HepG2 (cell line): ENCODE results near the gene TBC1D22A. TPM values are rescaled to one million over a fixed set of nuclear protein-coding genes. Genes with fewer than 3 reads are reported as not detected.

Experiments used
- USF2 ChIP-seq, 2 experiments: sonication (generic) in 1 of 2; formaldehyde crosslinking in 1 of 2; IDR thresholded peaks; 2 replicates each; pipeline versions ENCODE4 v1.5.1 to v1.6.1; 2011 to 2020; ENCODE audit warnings: borderline replicate concordance in 1 of 2, low read depth in 1 of 2, low read length in 1 of 2, mild to moderate bottlenecking in 1 of 2, missing genetic modification reagents in 1 of 2, moderate library complexity in 1 of 2
- ZBTB33 ChIP-seq: sonication (generic); formaldehyde crosslinking; IDR thresholded peaks from 2 replicates; pipeline ENCODE4 v1.4.0; 2020; ENCODE audit warnings: missing genetic modification reagents
- ZFP82 ChIP-seq: sonication (generic); formaldehyde crosslinking; IDR thresholded peaks from 2 replicates; pipeline ENCODE4 v1.5.1; 2020; ENCODE audit warnings: mild to moderate bottlenecking, missing genetic modification reagents, borderline replicate concordance
- ZNF770 ChIP-seq: sonication (generic); formaldehyde crosslinking; IDR thresholded peaks from 2 replicates; pipeline ENCODE4 v1.5.0; 2020; ENCODE audit warnings: mild to moderate bottlenecking, missing genetic modification reagents
- ZNF839 ChIP-seq: sonication (generic); formaldehyde crosslinking; IDR thresholded peaks from 2 replicates; pipeline ENCODE4 v1.4.0; 2020; ENCODE audit warnings: missing genetic modification reagents, mild to moderate bottlenecking, borderline replicate concordance
- polyA plus RNA-seq, 8 experiments: library from polyadenylated mRNA; depleted of rRNA in 3 of 8; stranded (reverse) in 7 of 8; unstranded in 1 of 8; fragments of >200 nt; fragmentation: Illumina TruSeq in 4 of 8; extraction: Trizol in 4 of 8; gene quantifications; 2 replicates each; pipeline versions ENCODE4 v1.2.1 to v1.2.3, GENCODE V29; 2011 to 2016; ENCODE audit warnings: low read depth in 4 of 8, missing spikeins in 1 of 8, mixed read lengths in 1 of 8; ENCODE audit not compliant: insufficient read depth in 1 of 8
- total RNA-seq, 5 experiments: library from RNA; depleted of rRNA; stranded (reverse); fragments of >200 nt; fragmentation: Illumina TruSeq; extraction: Trizol; gene quantifications; 2 replicates each; pipeline ENCODE4 v1.2.3, GENCODE V29; 2016; ENCODE audit warnings: low read depth in 1 of 5
- TF ChIP-seq, protein P1 (sequence below): sonication (generic); formaldehyde crosslinking; IDR thresholded peaks from 2 replicates; pipeline ENCODE4 v1.4.0; 2020; ENCODE audit warnings: missing genetic modification reagents, low read depth, mild to moderate bottlenecking, borderline replicate concordance

TBC1D22A gene
- total and polyA plus RNA-seq, 2 of the 13 experiments (the other 11 are each of a cell fraction or from before 2014, with no cell fraction given): 17.3 to 18.0 TPM

DNA sequence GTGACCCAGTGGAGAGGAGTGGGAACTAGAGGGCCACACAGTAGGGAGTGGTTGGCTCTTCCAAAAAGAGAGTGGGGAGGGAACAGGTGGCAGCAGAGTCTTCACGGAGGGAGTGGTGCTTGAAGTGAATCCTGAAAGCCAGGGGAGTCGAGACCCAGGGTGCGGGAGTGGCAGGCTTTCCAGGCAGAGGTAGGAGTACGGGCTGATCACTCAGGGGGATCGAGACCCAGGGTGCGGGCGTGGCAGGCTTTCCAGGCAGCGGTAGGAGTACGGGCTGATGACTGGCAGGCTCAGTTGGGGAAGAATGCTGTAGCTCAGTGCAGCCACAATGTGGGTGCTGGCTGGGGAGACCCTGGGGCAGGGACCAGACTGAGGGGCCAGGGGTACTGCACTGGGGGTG lies 148.2 kb downstream of the TBC1D22A start (continued):
- TF ChIP-seq USF2 (IDR thresholded peaks at IDR 0.05; ENCODE audit: low read depth, low read length): no peak
- TF ChIP-seq USF2 (CRISPR knock-in tag; IDR thresholded peaks at IDR 0.05; ENCODE audit: borderline replicate concordance): no peak
- TF ChIP-seq, protein P1, sequence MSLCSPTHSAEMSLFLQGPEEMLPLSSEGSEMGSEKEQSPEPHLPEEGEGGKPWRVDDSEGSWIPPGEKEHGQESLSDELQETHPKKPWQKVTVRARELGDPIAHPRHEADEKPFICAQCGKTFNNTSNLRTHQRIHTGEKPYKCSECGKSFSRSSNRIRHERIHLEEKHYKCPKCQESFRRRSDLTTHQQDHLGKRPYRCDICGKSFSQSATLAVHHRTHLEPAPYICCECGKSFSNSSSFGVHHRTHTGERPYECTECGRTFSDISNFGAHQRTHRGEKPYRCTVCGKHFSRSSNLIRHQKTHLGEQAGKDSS (CRISPR knock-in tag): no peak
- TF ChIP-seq ZNF839 (CRISPR knock-in tag): no peak
- TF ChIP-seq ZFP82: no peak
- no peak for TF ChIP-seq ZNF770 (CRISPR knock-in tag)
- TF ChIP-seq ZBTB33 (CRISPR knock-in tag): no peak
